ENCODE measurements around the gene ST3GAL2.

GRCh38 chr16:70430667-70431536 is 8.0 kb downstream of the ST3GAL2 start:
- no peak for TF ChIP-seq EZH2 (IDR thresholded peaks at IDR 0.05; ENCODE audit: borderline replicate concordance, low read depth, low read length, severe bottlenecking)
- TF ChIP-seq, protein P1, sequence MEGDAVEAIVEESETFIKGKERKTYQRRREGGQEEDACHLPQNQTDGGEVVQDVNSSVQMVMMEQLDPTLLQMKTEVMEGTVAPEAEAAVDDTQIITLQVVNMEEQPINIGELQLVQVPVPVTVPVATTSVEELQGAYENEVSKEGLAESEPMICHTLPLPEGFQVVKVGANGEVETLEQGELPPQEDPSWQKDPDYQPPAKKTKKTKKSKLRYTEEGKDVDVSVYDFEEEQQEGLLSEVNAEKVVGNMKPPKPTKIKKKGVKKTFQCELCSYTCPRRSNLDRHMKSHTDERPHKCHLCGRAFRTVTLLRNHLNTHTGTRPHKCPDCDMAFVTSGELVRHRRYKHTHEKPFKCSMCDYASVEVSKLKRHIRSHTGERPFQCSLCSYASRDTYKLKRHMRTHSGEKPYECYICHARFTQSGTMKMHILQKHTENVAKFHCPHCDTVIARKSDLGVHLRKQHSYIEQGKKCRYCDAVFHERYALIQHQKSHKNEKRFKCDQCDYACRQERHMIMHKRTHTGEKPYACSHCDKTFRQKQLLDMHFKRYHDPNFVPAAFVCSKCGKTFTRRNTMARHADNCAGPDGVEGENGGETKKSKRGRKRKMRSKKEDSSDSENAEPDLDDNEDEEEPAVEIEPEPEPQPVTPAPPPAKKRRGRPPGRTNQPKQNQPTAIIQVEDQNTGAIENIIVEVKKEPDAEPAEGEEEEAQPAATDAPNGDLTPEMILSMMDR (IDR thresholded peaks at IDR 0.05; ENCODE audit: borderline replicate concordance, extremely low read depth, low read length, poor library complexity, severe bottlenecking), result no peak

All from DND-41 (cell line).